ENCODE measurements around the gene USP20.
A peak's percentile ranks its signal among the peaks of the same experiment; 100 is the strongest.

Gene USP20

DNA sequence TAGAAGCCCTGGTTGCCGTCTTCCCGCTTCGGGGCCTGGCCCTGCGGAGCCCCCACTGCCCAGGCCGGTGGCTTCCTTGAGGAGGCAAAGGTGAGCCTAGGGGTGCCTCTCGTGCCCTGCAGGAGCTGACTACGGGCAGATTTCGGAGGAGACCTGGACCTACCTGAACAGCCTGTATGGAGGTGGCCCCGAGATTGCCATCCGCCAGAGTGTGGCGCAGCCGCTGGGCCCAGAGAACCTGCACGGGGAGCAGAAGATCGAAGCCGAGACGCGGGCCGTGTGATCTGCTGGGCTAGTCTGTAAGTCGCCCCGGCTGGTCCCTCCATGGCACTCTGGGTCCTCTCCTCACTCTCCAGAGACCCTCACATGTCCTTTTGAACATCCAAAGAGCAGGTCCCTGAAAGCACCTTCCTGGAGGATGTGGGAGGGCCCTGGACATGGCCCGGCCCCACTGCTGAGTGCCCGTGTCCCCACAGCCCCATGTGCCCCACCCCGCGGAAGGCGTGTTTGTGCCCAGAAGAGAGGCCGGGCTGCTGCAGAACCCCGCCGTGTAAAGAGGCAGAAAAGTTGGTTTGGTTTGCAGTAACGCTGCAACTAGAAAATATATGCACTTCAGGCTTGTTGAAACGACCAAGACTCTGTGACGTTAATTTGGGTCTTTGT lies 44.9 kb downstream of the USP20 start:
- no peak for FAIRE-seq
- TF ChIP-seq TAF1 (IDR thresholded peaks at IDR 0.05; ENCODE audit: borderline replicate concordance, low read depth, low read length) = no peak
- no peak for TF ChIP-seq POLR2AphosphoS5 (IDR thresholded peaks at IDR 0.05; ENCODE audit: low read depth, low read length)
- TF ChIP-seq POLR2A (IDR thresholded peaks at IDR 0.05; ENCODE audit: low read depth, low read length) = no peak
- DNase-seq (ENCODE audit: insufficient read length) = no peak

DNA sequence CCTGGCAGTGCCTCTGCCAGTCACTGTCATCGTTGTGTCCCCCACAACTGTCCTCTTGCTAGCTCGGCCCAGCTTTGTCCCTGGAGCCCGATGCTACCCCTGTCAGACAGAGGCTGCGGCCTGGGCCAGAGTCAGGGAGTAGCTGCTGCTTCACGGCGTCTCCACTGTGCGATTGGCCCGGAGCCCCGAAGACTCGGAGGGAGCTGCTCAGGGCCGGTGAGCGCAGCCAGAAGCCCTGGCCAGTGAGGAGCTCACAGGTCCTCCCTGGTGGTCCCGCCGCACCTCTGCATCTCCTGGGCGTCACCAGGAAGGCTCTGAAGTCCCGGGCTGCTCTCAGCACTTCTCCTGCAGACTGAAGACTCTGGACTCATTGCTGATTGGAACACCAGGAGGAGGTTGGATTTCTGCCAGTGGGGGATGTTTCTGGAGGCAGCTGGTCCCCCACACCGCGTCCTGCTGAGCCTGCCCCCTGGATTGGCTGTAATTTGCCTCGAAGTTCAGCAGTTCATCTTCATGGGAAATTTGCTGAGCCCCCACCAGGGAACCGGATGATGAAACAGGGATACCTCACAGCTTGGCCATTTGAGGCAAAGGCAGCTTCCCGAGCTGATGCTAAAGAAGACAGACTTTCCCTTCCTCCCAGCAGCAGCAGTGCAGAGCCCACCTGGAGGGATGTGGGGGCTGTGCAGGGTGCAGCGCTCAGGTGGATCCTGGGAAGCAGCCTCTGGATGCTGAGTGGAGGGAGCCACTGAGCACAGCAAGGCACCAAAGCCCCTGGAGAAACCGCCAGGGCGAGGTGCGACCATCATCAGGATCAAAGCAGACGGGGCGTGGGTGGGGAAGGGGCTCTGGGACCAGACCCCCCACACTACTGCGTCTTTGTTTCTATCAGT lies 45.6 kb downstream of the USP20 start:
- no peak for DNase-seq (ENCODE audit: insufficient read length)
- TF ChIP-seq TAF1 (IDR thresholded peaks at IDR 0.05; ENCODE audit: borderline replicate concordance, low read depth, low read length) (no peak), POLR2AphosphoS5 (IDR thresholded peaks at IDR 0.05; ENCODE audit: low read depth, low read length) (no peak; the same call in 1 of the 2 replicates), POLR2A (IDR thresholded peaks at IDR 0.05; ENCODE audit: low read depth, low read length) (no peak)
- FAIRE-seq = no peak

DNA sequence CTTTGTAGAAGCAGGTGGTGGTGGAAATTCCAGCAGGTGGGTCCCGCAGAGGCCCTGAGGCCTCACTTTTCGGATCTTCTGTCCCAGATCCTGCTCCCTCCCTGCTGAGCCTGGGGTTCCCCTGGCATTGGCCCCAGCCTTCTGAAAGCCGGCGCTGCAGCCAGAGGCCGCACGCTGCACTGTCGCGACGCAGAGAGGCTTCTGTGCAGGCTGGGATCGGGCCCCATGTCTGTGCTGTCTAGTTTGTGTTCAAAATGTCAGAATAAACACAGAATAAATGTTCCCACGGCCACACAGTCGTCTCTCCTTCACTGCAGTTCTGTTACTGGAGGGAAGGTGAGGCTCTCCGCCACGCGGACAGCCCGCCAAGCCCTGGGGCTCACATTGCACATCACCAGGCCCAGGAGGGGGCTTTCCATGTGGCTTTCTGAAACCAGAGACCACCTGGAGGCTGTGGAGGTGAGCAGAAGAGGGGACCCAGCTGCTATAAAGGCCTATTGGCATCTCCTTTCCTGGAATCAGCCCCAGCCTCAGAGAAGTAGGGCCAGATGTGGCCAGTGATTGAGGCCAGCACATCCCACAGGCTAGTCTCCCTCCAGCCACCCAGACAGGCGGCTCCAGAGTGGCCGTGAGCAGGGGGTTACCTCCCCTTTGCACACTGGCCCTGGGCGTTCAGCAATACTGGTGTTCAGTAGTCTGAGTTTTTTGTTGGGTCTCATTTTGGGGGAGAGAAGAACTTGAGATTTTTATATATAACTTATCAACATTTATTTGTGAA lies 46.5 kb downstream of the USP20 start:
- FAIRE-seq (no peak), DNase-seq (ENCODE audit: insufficient read length) (no peak)
- TF ChIP-seq POLR2AphosphoS5 (IDR thresholded peaks at IDR 0.05; ENCODE audit: low read depth, low read length) (no peak), POLR2A (IDR thresholded peaks at IDR 0.05; ENCODE audit: low read depth, low read length) (no peak; the same call in 1 of the 2 replicates), TAF1 (IDR thresholded peaks at IDR 0.05; ENCODE audit: borderline replicate concordance, low read depth, low read length) (no peak)

DNA sequence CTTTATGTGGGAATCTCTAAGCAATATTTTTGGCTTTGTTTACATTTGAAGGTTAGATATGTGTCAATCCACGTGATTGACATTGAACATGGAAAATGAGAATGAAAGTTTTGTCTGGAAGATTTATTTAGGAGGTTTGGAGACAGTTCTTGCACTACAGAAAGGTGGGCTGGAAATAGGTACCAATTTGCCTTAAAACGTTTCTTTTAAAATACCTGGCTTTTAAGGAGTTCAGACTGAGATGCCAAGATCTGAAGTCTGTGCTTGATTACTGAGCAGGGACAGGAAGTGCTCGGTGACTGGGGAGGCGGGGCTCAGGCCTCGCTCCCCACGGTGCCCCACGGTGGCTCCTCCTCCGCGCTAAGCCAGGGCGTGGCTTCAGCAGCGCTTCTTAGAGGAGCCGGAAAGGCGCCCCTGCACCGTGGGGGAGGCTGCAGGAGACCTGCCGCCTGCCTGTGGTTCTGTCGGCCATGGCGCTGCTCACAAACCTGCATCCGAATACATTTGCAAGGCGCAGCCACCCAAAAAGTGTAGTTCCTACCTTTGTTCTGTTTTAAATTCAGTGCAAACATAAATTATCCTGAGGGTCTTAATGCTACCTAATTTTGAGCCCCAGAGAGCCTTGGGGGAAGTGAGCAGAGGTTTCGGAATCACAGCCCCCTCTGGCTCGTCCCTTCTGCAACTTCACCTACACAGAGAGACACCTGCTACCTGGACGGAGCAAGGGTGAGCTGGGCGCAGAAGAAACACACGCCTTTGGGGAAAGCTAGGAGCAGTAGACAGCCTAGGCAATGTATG lies 49.2 kb downstream of the USP20 start:
- FAIRE-seq (peak; percentile 88), DNase-seq (ENCODE audit: insufficient read length) (peak; percentile 87)
- TF ChIP-seq POLR2A (IDR thresholded peaks at IDR 0.05; ENCODE audit: low read depth, low read length) (peak; percentile 70), POLR2AphosphoS5 (IDR thresholded peaks at IDR 0.05; ENCODE audit: low read depth, low read length) (no peak; the same call in 1 of the 2 replicates)

DNA sequence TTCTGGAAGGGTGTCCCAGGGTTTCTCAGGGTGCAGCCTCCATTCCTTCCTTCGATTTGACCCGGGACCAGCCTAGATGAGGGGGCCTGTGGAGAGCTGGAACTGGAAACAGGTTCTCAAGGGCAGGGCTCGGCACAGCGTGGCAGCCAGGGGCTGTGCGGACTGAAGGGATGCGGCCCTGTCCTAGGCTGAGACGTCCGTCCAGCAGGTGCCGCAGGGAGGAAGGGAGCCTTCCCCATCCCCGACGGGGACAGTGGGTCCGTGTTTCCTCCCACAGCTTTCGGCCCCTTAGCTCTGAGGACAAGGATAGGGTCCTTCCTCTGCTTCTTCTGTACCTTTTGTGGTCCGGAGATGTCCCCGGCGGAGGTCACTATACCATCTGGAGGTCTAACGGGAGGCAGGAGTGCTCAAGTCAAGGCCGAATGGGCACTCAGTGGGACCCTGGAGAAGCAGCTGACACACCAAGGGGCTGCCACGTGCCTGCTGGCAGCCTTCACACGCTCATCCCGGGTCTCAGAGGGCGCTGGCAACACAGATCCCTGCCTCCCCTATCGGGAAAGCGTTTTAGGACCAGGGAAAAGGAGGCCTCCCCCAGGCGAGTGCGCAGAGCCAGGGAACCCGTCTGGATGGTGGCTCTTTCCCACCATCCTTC lies 49.9 kb downstream of the USP20 start:
- FAIRE-seq (peak; percentile 60), DNase-seq (ENCODE audit: insufficient read length) (no peak)
- TF ChIP-seq POLR2A (IDR thresholded peaks at IDR 0.05; ENCODE audit: low read depth, low read length) (peak; percentile 24), TAF1 (IDR thresholded peaks at IDR 0.05; ENCODE audit: borderline replicate concordance, low read depth, low read length) (no peak), POLR2AphosphoS5 (IDR thresholded peaks at IDR 0.05; ENCODE audit: low read depth, low read length) (peak; percentile 78)

DNA sequence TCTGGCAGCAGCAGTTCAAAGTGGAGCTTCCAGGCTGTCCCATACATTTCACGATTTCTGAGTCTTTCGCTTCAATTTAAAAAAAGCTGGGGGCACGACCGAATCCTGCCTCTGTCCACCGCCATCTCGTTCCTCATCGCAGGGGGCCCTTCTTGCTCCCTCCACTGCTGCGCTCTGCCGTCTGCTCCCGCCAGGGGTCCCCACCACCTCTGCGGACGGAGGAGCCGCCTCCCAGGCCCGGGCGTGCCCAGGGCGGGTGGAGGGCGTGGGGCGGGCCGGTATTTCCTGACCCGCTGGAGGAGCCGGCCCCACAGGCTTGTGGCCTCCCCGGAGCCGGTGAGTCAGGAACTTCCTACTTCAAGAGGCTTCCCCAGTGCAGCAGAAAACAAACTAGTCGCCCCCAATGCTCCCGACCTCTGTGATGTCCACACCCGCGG lies 50.4 kb downstream of the USP20 start:
- TF ChIP-seq POLR2A (IDR thresholded peaks at IDR 0.05; ENCODE audit: low read depth, low read length) = peak; percentile 61
- peak; percentile 25; the same call in 1 of the 2 replicates for TF ChIP-seq POLR2AphosphoS5 (IDR thresholded peaks at IDR 0.05; ENCODE audit: low read depth, low read length)
- peak; percentile 22; the same call in 1 of the 2 replicates for TF ChIP-seq TAF1 (IDR thresholded peaks at IDR 0.05; ENCODE audit: borderline replicate concordance, low read depth, low read length)
- DNase-seq (ENCODE audit: insufficient read length) = peak; percentile 64
- peak; percentile 14 for FAIRE-seq

DNA sequence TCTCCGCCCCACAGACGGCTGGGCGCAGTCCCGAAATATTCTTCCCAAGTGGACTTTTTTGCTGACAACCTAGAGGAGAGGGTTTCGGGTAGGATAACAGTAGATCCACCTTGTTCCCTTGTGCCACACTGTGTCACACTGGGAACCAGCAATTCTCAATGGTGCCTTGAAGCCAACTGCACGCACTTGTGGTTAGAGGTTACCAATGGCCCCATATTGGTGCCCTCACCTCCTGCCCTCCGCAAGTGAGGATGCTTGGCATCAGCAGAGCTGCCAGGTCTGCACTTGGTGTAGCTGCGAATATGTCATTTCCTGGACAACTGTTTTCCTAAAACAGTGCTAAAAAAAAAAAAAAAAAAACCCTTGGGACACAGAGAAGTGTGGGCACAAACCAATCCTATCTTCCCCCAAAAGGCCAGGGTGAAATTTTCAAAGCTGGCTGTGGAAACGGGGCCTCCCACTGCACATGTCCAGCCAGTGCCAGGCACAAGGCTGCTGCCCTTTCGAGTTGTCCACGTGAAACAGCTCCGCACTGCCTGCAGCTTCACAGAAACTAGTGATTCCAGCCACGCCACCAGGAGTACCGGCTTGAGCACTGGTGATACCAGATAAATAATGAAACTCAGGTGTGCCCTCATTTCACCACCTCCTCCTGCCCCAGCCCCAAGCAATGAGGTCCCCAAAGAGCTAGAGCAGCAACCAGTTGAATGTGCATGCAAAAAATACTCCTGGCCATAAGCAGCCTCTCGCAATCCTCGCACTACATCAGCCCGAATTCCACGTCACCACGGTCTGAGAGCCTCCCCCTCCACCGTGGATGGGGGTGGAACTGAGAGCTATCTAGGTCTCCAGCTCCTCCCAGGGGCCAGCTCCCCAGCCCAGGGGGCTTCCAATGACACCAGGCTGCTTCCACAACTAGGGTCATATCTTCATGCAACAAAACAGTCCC lies 51.2 kb downstream of the USP20 start:
- DNase-seq (ENCODE audit: insufficient read length) (no peak), FAIRE-seq (peak; percentile 21)
- peak; percentile 69 for TF ChIP-seq POLR2A (IDR thresholded peaks at IDR 0.05; ENCODE audit: low read depth, low read length)
- peak; percentile 89; the same call in 1 of the 2 replicates for TF ChIP-seq POLR2AphosphoS5 (IDR thresholded peaks at IDR 0.05; ENCODE audit: low read depth, low read length)
- TF ChIP-seq TAF1 (IDR thresholded peaks at IDR 0.05; ENCODE audit: borderline replicate concordance, low read depth, low read length) = no peak

DNA sequence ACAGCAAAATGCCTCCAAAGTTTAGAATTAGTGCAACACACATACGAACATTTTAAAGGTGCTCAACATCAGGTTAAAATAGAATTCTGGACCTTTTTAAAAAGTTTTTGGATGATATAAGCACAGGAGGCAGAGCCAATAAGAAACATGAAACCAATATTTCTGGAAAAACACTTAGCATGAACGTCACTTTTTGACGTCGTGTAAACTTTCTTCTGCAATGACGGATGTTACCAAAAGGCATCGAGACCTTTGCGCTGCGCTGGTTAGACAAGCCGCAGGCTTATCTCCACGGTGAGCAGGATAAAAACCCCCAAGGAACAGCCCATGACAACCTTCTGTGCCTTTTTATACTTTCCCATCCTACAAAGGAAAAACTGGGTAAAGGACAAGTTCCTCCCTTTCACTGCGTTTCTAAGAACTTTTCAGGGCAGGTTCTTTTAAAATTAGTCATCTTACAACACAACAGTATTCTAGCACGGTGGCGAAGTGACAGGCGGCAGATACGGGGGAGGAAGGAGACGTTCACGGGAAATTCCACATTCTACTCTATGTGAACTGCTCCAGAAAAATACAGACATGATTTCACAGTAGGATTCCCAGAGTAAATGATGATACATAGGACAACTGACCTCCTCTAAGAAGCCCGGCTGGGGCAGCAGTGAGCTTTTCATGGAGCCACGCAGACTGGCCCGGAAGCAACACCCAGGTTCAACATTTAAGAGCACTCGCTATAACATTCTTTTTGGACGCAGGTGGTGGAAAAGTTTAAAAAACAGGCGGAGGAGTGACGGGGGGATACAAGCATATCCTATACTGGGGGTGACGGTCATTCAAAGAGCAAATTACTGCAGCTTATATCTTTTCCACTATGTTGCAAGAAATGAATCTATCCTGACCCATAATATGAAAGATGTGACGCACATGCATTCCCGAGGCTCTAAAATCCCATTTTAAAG lies 52.4 kb downstream of the USP20 start:
- TF ChIP-seq POLR2AphosphoS5 (IDR thresholded peaks at IDR 0.05; ENCODE audit: low read depth, low read length) = no peak
- no peak for TF ChIP-seq TAF1 (IDR thresholded peaks at IDR 0.05; ENCODE audit: borderline replicate concordance, low read depth, low read length)
- no peak for TF ChIP-seq POLR2A (IDR thresholded peaks at IDR 0.05; ENCODE audit: low read depth, low read length)
- peak; percentile 74 for FAIRE-seq
- no peak for DNase-seq (ENCODE audit: insufficient read length)

All from GM12892 (cell line).